GM23338 (cell line): ENCODE results near the gene NIM1K. TPM values are rescaled to one million over a fixed set of nuclear protein-coding genes. Genes with fewer than 3 reads are reported as not detected.

Experiments
- ATAC-seq: fragments of 200-7000 bp; cut with Tn5 transposase; 3 replicates; pipeline ENCODE4 v1.9.1; 2020
- DNase-seq: peaks from one replicate; pipeline ENCODE4 v3.0.0-alpha.2; 2015; ENCODE audit warnings: low spot score
- H2AFZ ChIP-seq: fragments of 200-600 bp; sonication (generic); 2 replicates; pipeline ENCODE4 v1.8.0; 2016; ENCODE audit warnings: antibody characterized with exemption, mild to moderate bottlenecking, moderate library complexity
- H3F3A ChIP-seq: fragments of 200-600 bp; sonication (generic); replicated peaks from 2 replicates; pipeline ENCODE4 v1.8.0; 2017; ENCODE audit warnings: antibody characterized with exemption, mixed run types, low read depth
- H3K27ac ChIP-seq: fragments of 200-600 bp; sonication (generic); 2 replicates; pipeline ENCODE4 v1.6.1; 2016; ENCODE audit warnings: low read depth
- H3K27me3 ChIP-seq: fragments of 200-600 bp; sonication (generic); 2 replicates; pipeline ENCODE4 v1.8.0; 2016; ENCODE audit warnings: mild to moderate bottlenecking, mixed run types, moderate library complexity; ENCODE audit not compliant: insufficient read depth
- H3K36me3 ChIP-seq: fragments of 200-600 bp; sonication (generic); 2 replicates; pipeline ENCODE4 v1.8.0; 2016; ENCODE audit warnings: mild to moderate bottlenecking; ENCODE audit not compliant: insufficient read depth
- H3K4me1 ChIP-seq: fragments of 200-600 bp; sonication (generic); 2 replicates; pipeline ENCODE4 v1.8.0; 2016; ENCODE audit warnings: mild to moderate bottlenecking, moderate library complexity; ENCODE audit not compliant: insufficient read depth
- H3K4me2 ChIP-seq: fragments of 200-600 bp; sonication (generic); 2 replicates; pipeline ENCODE4 v1.7.1; 2017; ENCODE audit warnings: mixed run types
- H3K4me3 ChIP-seq: fragments of 200-600 bp; sonication (generic); 2 replicates; pipeline ENCODE4 v1.6.1; 2016; ENCODE audit warnings: mixed run types
- H3K79me2 ChIP-seq: fragments of 200-600 bp; sonication (generic); replicated peaks from 2 replicates; pipeline ENCODE4 v1.8.0; 2017; ENCODE audit warnings: mild to moderate bottlenecking; ENCODE audit not compliant: insufficient read depth
- H3K9me2 ChIP-seq: fragments of 200-600 bp; sonication (generic); 2 replicates; pipeline ENCODE4 v1.8.0; 2017; ENCODE audit not compliant: insufficient read depth
- H4K20me1 ChIP-seq: fragments of 200-600 bp; sonication (generic); replicated peaks from 2 replicates; pipeline ENCODE4 v1.8.0; 2017; ENCODE audit warnings: mild to moderate bottlenecking; ENCODE audit not compliant: insufficient read depth
- H3K27ac Mint-ChIP-seq: 2 replicates; pipeline ENCODE4 v1.8.0; 2020; ENCODE audit warnings: inconsistent platforms, mild to moderate bottlenecking, moderate library complexity, mixed read lengths
- H3K27me3 Mint-ChIP-seq: 3 replicates; pipeline ENCODE4 v1.8.0; 2022; ENCODE audit warnings: low read depth, mild to moderate bottlenecking, moderate library complexity, mixed read lengths, inconsistent platforms; ENCODE audit not compliant: insufficient read depth, poor library complexity
- H3K36me3 Mint-ChIP-seq: 3 replicates; pipeline ENCODE4 v1.8.0; 2021; ENCODE audit warnings: low read depth, mild to moderate bottlenecking, inconsistent platforms, moderate library complexity, mixed read lengths
- H3K4me1 Mint-ChIP-seq: 3 replicates; pipeline ENCODE4 v1.8.0; 2020; ENCODE audit warnings: mild to moderate bottlenecking, inconsistent platforms, mixed read lengths
- H3K4me3 Mint-ChIP-seq: 3 replicates; pipeline ENCODE4 v1.8.0; 2021; ENCODE audit warnings: moderate library complexity, mild to moderate bottlenecking, inconsistent platforms, mixed read lengths
- H3K9me3 Mint-ChIP-seq: 3 replicates; pipeline ENCODE4 v1.8.0; 2020; ENCODE audit warnings: moderate library complexity, mild to moderate bottlenecking, inconsistent platforms, mixed read lengths
- CREB1 ChIP-seq: fragments of 250-450 bp; sonication (Bioruptor Pico); IDR thresholded peaks from 2 replicates; pipeline ENCODE4 v1.5.0; 2020; ENCODE audit warnings: low read depth, mild to moderate bottlenecking, moderate library complexity
- EZH2 ChIP-seq: fragments of 200-600 bp; sonication (generic); IDR thresholded peaks from one replicate; pipeline ENCODE4 v1.8.0; 2017; ENCODE audit warnings: antibody characterized with exemption, mild to moderate bottlenecking, low read depth; ENCODE audit not compliant: unreplicated experiment
- EZH2phosphoT487 ChIP-seq: fragments of 200-600 bp; sonication (generic); IDR thresholded peaks from one replicate; pipeline ENCODE4 v1.8.1; 2018; ENCODE audit warnings: antibody characterized with exemption; ENCODE audit not compliant: unreplicated experiment
- NANOG ChIP-seq: IDR thresholded peaks from 2 replicates; pipeline ENCODE4 v1.6.1; 2016; ENCODE audit warnings: antibody characterized with exemption, borderline replicate concordance
- POLR2AphosphoS5 ChIP-seq: IDR thresholded peaks from 2 replicates; pipeline ENCODE4 v1.6.1; 2016; ENCODE audit warnings: antibody characterized with exemption, low read depth
- REST ChIP-seq: IDR thresholded peaks from one replicate; pipeline ENCODE4 v1.6.1; 2018; ENCODE audit warnings: antibody characterized with exemption; ENCODE audit not compliant: unreplicated experiment
- STAT1 ChIP-seq: IDR thresholded peaks from one replicate; pipeline ENCODE4 v1.6.1; 2016; ENCODE audit warnings: antibody characterized with exemption; ENCODE audit not compliant: unreplicated experiment
- ZNF114 ChIP-seq: fragments of 250-450 bp; sonication (Bioruptor Pico); IDR thresholded peaks from 2 replicates; pipeline ENCODE4 v1.5.0; 2020; ENCODE audit warnings: mild to moderate bottlenecking, moderate library complexity
- ZNF331 ChIP-seq: fragments of 250-450 bp; sonication (Bioruptor Pico); IDR thresholded peaks from 2 replicates; pipeline ENCODE4 v1.5.0; 2020; ENCODE audit warnings: low read depth, mild to moderate bottlenecking, moderate library complexity
- polyA plus RNA-seq: library from polyadenylated mRNA; unstranded; fragments of >200 nt; fragmentation: Nextera tagmentation; extraction: Ambion mirVana; gene quantifications from 2 replicates; pipeline ENCODE4 v1.2.1, GENCODE V29; 2016
- total RNA-seq: library from RNA; depleted of rRNA; stranded (reverse); fragments of >200 nt; shearing (Covaris generic); gene quantifications from 2 replicates; pipeline ENCODE4 v1.2.3, GENCODE V29; 2014
- TF ChIP-seq, protein P1 (sequence below), 2 experiments: fragments of 200-600 bp in 1 of 2; sonication (generic) in 1 of 2; conservative IDR thresholded peaks; 2 replicates each; pipeline versions ENCODE4 v1.5.1 to v1.6.1; 2016 to 2017; ENCODE audit warnings: antibody characterized with exemption in 2 of 2, low read depth in 2 of 2, mild to moderate bottlenecking in 2 of 2, moderate library complexity in 1 of 2
- TF ChIP-seq, protein P2 (sequence below): IDR thresholded peaks from 2 replicates; pipeline ENCODE4 v1.6.1; 2016; ENCODE audit warnings: antibody characterized with exemption

The NIM1K gene
- total and polyA plus RNA-seq, 2 experiments from 2014 or later = not detected

DNA sequence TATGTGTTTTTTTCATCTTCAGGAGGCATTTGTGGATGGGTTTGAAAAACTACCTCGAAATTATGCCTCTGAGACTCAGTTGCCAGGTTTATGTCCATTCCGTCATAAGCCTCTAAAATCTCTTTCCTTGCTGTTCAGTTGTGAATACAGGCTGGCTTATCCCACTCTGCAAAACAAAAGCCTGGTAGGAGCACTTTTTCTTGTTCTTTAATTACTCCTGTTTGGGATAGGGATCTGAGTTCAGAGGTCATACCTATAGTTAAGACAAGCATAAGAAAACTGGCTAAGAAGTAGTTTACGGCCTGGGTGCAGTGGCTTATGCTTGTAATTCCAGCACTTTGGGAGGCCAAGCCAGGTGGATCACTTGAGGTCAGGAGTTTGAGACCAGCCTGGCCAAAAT lies 47.0 kb upstream of the NIM1K start:
- Histone ChIP-seq H3K36me3 (0 out of 2 replicates have a peak, but pooled peaks cover 12% of the 10 kb centered on the region), H3K9me2 (no peaks in the 10 kb centered on the region), H3K79me2 (peaks cover 47% of the 10 kb centered on the region), H2AFZ (no peak overlapping the region), H3K4me2 (no peak overlapping the region), H3K4me3 (no peak overlapping the region), H3K4me1 (no peaks in the 10 kb centered on the region; the same call in 1 of the 2 replicates), H3K27me3 (no peaks in the 10 kb centered on the region), H3K27ac (no peak overlapping the region), H3F3A (no peaks in the 10 kb centered on the region), H4K20me1 (peaks cover 30% of the 10 kb centered on the region)
- peaks cover 8% of the 10 kb centered on the region for H3K4me1 Mint-ChIP-seq
- no peaks in the 10 kb centered on the region for H3K9me3 Mint-ChIP-seq
- H3K4me3 Mint-ChIP-seq = no peak overlapping the region
- ATAC-seq = no peak; the same call in 2 of the 3 replicates
- TF ChIP-seq EZH2 (no peak), REST (no peak)
- TF ChIP-seq, protein P1, sequence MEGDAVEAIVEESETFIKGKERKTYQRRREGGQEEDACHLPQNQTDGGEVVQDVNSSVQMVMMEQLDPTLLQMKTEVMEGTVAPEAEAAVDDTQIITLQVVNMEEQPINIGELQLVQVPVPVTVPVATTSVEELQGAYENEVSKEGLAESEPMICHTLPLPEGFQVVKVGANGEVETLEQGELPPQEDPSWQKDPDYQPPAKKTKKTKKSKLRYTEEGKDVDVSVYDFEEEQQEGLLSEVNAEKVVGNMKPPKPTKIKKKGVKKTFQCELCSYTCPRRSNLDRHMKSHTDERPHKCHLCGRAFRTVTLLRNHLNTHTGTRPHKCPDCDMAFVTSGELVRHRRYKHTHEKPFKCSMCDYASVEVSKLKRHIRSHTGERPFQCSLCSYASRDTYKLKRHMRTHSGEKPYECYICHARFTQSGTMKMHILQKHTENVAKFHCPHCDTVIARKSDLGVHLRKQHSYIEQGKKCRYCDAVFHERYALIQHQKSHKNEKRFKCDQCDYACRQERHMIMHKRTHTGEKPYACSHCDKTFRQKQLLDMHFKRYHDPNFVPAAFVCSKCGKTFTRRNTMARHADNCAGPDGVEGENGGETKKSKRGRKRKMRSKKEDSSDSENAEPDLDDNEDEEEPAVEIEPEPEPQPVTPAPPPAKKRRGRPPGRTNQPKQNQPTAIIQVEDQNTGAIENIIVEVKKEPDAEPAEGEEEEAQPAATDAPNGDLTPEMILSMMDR (conservative IDR thresholded peaks at IDR 0.05; ENCODE audit: low read depth in 2 of 2) = no peak
- DNase-seq = no peak
- H3K27ac Mint-ChIP-seq = no peak overlapping the region
- H3K36me3 Mint-ChIP-seq = peaks cover 45% of the 10 kb centered on the region
- H3K27me3 Mint-ChIP-seq = peaks cover 3% of the 10 kb centered on the region

DNA sequence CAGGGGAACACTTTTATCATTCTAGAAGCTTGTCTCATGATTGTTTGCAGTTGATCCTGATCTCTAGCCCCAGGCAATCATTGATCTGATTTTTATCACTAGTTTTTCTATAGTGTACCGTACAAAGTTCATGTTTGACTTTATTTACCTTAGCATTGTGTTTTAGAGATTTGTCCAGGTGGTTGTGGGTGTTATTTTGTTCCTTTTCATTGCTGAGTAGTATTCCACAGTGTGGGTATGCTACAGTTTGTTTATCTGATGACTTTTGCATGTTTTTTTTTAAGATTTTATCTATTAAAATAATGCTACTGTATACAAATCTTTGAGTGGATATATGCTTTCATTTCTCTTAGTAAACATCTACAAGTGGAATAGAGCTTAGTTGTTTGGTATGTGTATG lies 45.1 kb upstream of the NIM1K start:
- ATAC-seq = no peak
- H4K20me1 ChIP-seq = peaks cover 30% of the 10 kb centered on the region
- no peak overlapping the region for H3K27ac Mint-ChIP-seq
- H3K36me3 Mint-ChIP-seq = peaks cover 32% of the 10 kb centered on the region
- H3K27ac ChIP-seq = no peak overlapping the region
- H3K36me3 ChIP-seq = no peaks in the 10 kb centered on the region
- no peaks in the 10 kb centered on the region for H3K27me3 ChIP-seq
- DNase-seq = no peak
- H3K4me3 Mint-ChIP-seq = no peak overlapping the region
- no peak overlapping the region for H2AFZ ChIP-seq
- no peaks in the 10 kb centered on the region for H3F3A ChIP-seq
- H3K4me2 ChIP-seq = no peak overlapping the region
- peaks cover 3% of the 10 kb centered on the region for H3K27me3 Mint-ChIP-seq
- H3K9me2 ChIP-seq = no peaks in the 10 kb centered on the region
- H3K4me3 ChIP-seq = no peak overlapping the region
- no peaks in the 10 kb centered on the region for H3K9me3 Mint-ChIP-seq
- peaks cover 8% of the 10 kb centered on the region for H3K4me1 Mint-ChIP-seq
- peaks cover 57% of the 10 kb centered on the region for H3K79me2 ChIP-seq
- no peaks in the 10 kb centered on the region; the same call in 1 of the 2 replicates for H3K4me1 ChIP-seq
- TF ChIP-seq ZNF114 (CRISPR knock-in tag) (no peak), POLR2AphosphoS5 (no peak), ZNF331 (no peak), CREB1 (no peak), EZH2phosphoT487 (no peak), STAT1 (no peak), NANOG (no peak), REST (no peak)
- TF ChIP-seq, protein P1 (conservative IDR thresholded peaks at IDR 0.05; ENCODE audit: low read depth in 2 of 2) = no peak
- TF ChIP-seq, protein P2, sequence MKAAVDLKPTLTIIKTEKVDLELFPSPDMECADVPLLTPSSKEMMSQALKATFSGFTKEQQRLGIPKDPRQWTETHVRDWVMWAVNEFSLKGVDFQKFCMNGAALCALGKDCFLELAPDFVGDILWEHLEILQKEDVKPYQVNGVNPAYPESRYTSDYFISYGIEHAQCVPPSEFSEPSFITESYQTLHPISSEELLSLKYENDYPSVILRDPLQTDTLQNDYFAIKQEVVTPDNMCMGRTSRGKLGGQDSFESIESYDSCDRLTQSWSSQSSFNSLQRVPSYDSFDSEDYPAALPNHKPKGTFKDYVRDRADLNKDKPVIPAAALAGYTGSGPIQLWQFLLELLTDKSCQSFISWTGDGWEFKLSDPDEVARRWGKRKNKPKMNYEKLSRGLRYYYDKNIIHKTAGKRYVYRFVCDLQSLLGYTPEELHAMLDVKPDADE = no peak
